HEK293 (cell line): Measurements from ENCODE around the gene LMNTD2.
A peak's percentile ranks its signal among the peaks of the same experiment; 100 is the strongest.

Experiments
- CTCF ChIA-PET: fragments of 350-600 bp; formaldehyde crosslinking; extraction: SDS; loops from one replicate; lab custom pipeline; 2021; ENCODE audit warnings: antibody characterized with exemption; lab: Yijun Ruan, JAX
- POLR2A ChIA-PET: fragments of 300-600 bp; formaldehyde crosslinking; extraction: SDS; loops from one replicate; lab custom pipeline; 2020; ENCODE audit warnings: antibody characterized with exemption, inconsistent platforms; lab: Yijun Ruan, JAX
- H3K27ac ChIP-seq: fragments of 200-500 bp; sonication (Bioruptor generic); 2 replicates; pipeline ENCODE4 v1.5.1; 2014; ENCODE audit warnings: low read depth, low read length, control low read depth, inconsistent platforms; ENCODE audit errors: extremely low read depth
- H3K36me3 ChIP-seq, 2 experiments: fragments of 200-500 bp in 1 of 2; sonication (Bioruptor generic) in 1 of 2; 1 replicate in 1 of 2; 2 replicates in 1 of 2; pipeline ENCODE4 v1.5.1; 2014 to 2017; ENCODE audit warnings: inconsistent platforms in 2 of 2, low read length in 2 of 2; ENCODE audit not compliant: control insufficient read depth in 2 of 2, insufficient read depth in 1 of 2
- H3K4me1 ChIP-seq: fragments of 200-500 bp; sonication (Bioruptor generic); 2 replicates; pipeline ENCODE4 v1.5.1; 2014; ENCODE audit warnings: mild to moderate bottlenecking, low read length, inconsistent platforms; ENCODE audit not compliant: control insufficient read depth, insufficient read depth
- H3K4me3 ChIP-seq: 2 replicates; pipeline ENCODE4 v1.5.1; 2011; ENCODE audit warnings: low read depth, mild to moderate bottlenecking, control low read depth, low read length, moderate library complexity
- H3K9me3 ChIP-seq: fragments of 200-500 bp; sonication (Bioruptor generic); 2 replicates; pipeline ENCODE4 v1.5.1; 2014; ENCODE audit warnings: low read depth, low read length, inconsistent platforms; ENCODE audit not compliant: control insufficient read depth, insufficient read depth
- EGR2 ChIP-seq: fragments of 450-650 bp; formaldehyde crosslinking; IDR thresholded peaks from 2 replicates; pipeline ENCODE4 v1.5.1; 2016; ENCODE audit warnings: low read depth, missing biosample characterization, missing genetic modification characterization
- GLIS2 ChIP-seq: fragments of 450-650 bp; formaldehyde crosslinking; IDR thresholded peaks from 2 replicates; pipeline ENCODE4 v1.5.1; 2016; ENCODE audit warnings: missing biosample characterization, missing genetic modification characterization
- HOXC10 ChIP-seq: sonication (generic); formaldehyde crosslinking; IDR thresholded peaks from 2 replicates; pipeline ENCODE4 v1.8.1; 2023; ENCODE audit warnings: mild to moderate bottlenecking, missing genetic modification reagents
- KLF1 ChIP-seq: fragments of 450-650 bp; formaldehyde crosslinking; IDR thresholded peaks from 2 replicates; pipeline ENCODE4 v1.5.1; 2016; ENCODE audit warnings: missing biosample characterization, missing genetic modification characterization
- KLF7 ChIP-seq: fragments of 450-650 bp; formaldehyde crosslinking; IDR thresholded peaks from 2 replicates; pipeline ENCODE4 v1.5.1; 2016; ENCODE audit warnings: missing biosample characterization, missing genetic modification characterization, borderline replicate concordance
- KLF8 ChIP-seq: fragments of 450-650 bp; formaldehyde crosslinking; IDR thresholded peaks from 2 replicates; pipeline ENCODE4 v1.5.1; 2016; ENCODE audit warnings: missing biosample characterization, missing genetic modification characterization
- PATZ1 ChIP-seq: fragments of 450-650 bp; formaldehyde crosslinking; IDR thresholded peaks from 2 replicates; pipeline ENCODE4 v1.5.1; 2016; ENCODE audit warnings: missing biosample characterization, missing genetic modification characterization
- SP2 ChIP-seq: fragments of 450-650 bp; formaldehyde crosslinking; IDR thresholded peaks from 2 replicates; pipeline ENCODE4 v1.5.1; 2016; ENCODE audit warnings: missing biosample characterization, missing genetic modification characterization
- SP3 ChIP-seq: fragments of 450-650 bp; formaldehyde crosslinking; IDR thresholded peaks from 2 replicates; pipeline ENCODE4 v1.5.1; 2016; ENCODE audit warnings: missing biosample characterization, missing genetic modification characterization
- ZFHX2 ChIP-seq: fragments of 450-650 bp; formaldehyde crosslinking; conservative IDR thresholded peaks from 2 replicates; pipeline ENCODE4 v1.5.1; 2016; ENCODE audit warnings: missing biosample characterization, missing genetic modification characterization
- ZNF10 ChIP-seq: fragments of 450-650 bp; formaldehyde crosslinking; IDR thresholded peaks from 2 replicates; pipeline ENCODE4 v1.5.1; 2017; ENCODE audit warnings: missing biosample characterization, missing genetic modification characterization
- ZNF335 ChIP-seq: fragments of 450-650 bp; formaldehyde crosslinking; conservative IDR thresholded peaks from 2 replicates; pipeline ENCODE4 v1.5.1; 2016; ENCODE audit warnings: missing biosample characterization, missing genetic modification characterization
- ZNF530 ChIP-seq: fragments of 450-650 bp; formaldehyde crosslinking; IDR thresholded peaks from 2 replicates; pipeline ENCODE4 v1.5.1; 2016; ENCODE audit warnings: low read depth, missing biosample characterization, missing genetic modification characterization
- ZNF561 ChIP-seq: fragments of 450-650 bp; IDR thresholded peaks from 2 replicates; pipeline ENCODE4 v1.5.1; 2018; ENCODE audit warnings: missing biosample characterization, missing genetic modification characterization, borderline replicate concordance
- ZNF580 ChIP-seq: fragments of 450-650 bp; formaldehyde crosslinking; IDR thresholded peaks from 2 replicates; pipeline ENCODE4 v1.5.1; 2016; ENCODE audit warnings: missing biosample characterization, missing genetic modification characterization
- ZNF624 ChIP-seq: fragments of 450-650 bp; formaldehyde crosslinking; IDR thresholded peaks from 2 replicates; pipeline ENCODE4 v1.5.1; 2017; ENCODE audit warnings: missing biosample characterization, missing genetic modification characterization
- ZNF692 ChIP-seq: fragments of 450-650 bp; formaldehyde crosslinking; IDR thresholded peaks from 2 replicates; pipeline ENCODE4 v1.5.1; 2016; ENCODE audit warnings: missing biosample characterization, missing genetic modification characterization
- TF ChIP-seq, protein P1 (sequence below): fragments of 450-650 bp; formaldehyde crosslinking; IDR thresholded peaks from 2 replicates; pipeline ENCODE4 v1.5.1; 2016; ENCODE audit warnings: missing biosample characterization, missing genetic modification characterization
- TF ChIP-seq, protein P2 (sequence below): fragments of 450-650 bp; formaldehyde crosslinking; IDR thresholded peaks from 2 replicates; pipeline ENCODE4 v1.5.1; 2016; ENCODE audit warnings: missing biosample characterization, missing genetic modification characterization
- TF ChIP-seq, protein P3 (sequence below): fragments of 450-650 bp; formaldehyde crosslinking; optimal IDR thresholded peaks from 2 replicates; pipeline ENCODE3; 2016; ENCODE audit warnings: missing biosample characterization, mild to moderate bottlenecking, missing genetic modification characterization
- TF ChIP-seq, protein P4 (sequence below): fragments of 450-650 bp; formaldehyde crosslinking; IDR thresholded peaks from 2 replicates; pipeline ENCODE4 v1.5.1; 2017; ENCODE audit warnings: missing biosample characterization, mild to moderate bottlenecking, missing genetic modification characterization, moderate library complexity

LMNTD2 gene

DNA sequence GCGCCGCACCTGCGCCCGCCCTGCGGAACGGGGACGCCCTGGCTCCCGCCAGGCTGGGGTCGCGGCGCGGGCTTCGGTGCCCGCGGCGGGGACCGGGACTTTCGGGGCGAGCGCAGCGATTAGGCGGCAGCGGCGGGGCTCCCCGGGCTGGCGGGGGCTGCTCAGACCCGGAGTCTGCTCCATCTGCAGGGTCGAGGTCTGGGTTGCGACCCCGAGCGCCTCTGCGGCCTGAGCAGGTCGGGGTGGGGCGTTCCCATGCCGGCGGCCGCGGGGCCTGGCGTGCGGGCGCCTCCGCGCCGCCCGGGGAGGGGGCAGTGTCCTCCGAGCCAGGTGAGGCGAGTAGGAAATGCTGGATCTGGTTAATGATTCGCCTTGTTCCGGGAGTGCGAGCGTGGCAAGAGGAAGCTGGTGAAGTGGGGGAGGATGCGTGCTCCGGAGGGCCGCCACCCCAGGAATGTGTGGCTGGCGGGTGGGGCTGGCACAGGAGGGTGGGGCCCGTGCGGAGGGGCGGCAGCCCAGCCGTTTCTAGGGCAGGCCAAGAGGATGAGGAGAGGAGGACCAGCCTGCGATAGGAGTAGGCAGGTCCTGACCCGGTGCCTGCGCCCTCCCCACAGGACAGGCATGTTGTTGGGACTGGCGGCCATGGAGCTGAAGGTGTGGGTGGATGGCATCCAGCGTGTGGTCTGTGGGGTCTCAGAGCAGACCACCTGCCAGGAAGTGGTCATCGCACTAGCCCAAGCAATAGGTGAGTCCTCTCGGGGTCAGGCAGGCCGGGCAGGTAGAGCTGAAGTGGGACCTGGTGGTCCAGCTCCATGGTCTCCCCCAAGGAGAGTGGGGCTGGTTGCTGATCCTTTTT lies 838 bp upstream of the LMNTD2 start:
- peak overlapping the region; percentile 32; the same call in 1 of the 2 replicates for H3K27ac ChIP-seq
- ChIA-PET CTCF (interaction anchor here (0.9 kb wide), 1 partner anchor 162 kb away, joined by 3 read pairs; no protein-coding TSS in a partner anchor), POLR2A (interaction anchor here (1.2 to 1.6 kb wide), 3 partner anchors 10 to 14 kb away, joined by 3 to 13 read pairs (median 4); partner anchors contain the start of gene PHRF1)
- TF ChIP-seq ZNF10 (tag by site-specific recombination) (no peak), ZFHX2 (tag by site-specific recombination) (0 out of 2 replicates have a peak, but pooled peaks have one; percentile 22), GLIS2 (tag by site-specific recombination) (peak; percentile 26), KLF7 (tag by site-specific recombination) (no peak), ZNF624 (tag by site-specific recombination) (no peak), ZNF692 (0 out of 2 replicates have a peak, but pooled peaks have one; percentile 31), ZNF561 (tag by site-specific recombination) (peak; percentile 44; the same call in 1 of the 2 replicates), ZNF580 (tag by site-specific recombination) (no peak), EGR2 (tag by site-specific recombination) (peak; percentile 6; the same call in 1 of the 2 replicates), SP2 (tag by site-specific recombination) (peak; percentile 69), SP3 (tag by site-specific recombination) (peak; percentile 53), ZNF335 (tag by site-specific recombination) (peak; percentile 59), KLF1 (tag by site-specific recombination) (peak; percentile 96), HOXC10 (CRISPR knock-in tag) (no peak), KLF8 (tag by site-specific recombination) (peak; percentile 17; the same call in 1 of the 2 replicates), ZNF530 (no peak), PATZ1 (tag by site-specific recombination) (0 out of 2 replicates have a peak, but pooled peaks have one; percentile 31)
- TF ChIP-seq, protein P1, sequence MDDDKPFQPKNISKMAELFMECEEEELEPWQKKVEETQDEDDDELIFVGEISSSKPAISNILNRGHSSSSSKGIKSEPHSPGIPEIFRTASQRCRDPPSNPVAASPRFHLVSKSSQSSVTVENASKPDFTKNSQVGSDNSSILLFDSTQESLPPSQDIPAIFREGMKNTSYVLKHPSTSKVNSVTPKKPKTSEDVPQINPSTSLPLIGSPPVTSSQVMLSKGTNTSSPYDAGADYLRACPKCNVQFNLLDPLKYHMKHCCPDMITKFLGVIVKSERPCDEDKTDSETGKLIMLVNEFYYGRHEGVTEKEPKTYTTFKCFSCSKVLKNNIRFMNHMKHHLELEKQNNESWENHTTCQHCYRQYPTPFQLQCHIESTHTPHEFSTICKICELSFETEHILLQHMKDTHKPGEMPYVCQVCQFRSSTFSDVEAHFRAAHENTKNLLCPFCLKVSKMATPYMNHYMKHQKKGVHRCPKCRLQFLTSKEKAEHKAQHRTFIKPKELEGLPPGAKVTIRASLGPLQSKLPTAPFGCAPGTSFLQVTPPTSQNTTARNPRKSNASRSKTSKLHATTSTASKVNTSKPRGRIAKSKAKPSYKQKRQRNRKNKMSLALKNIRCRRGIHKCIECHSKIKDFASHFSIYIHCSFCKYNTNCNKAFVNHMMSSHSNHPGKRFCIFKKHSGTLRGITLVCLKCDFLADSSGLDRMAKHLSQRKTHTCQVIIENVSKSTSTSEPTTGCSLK (tag by site-specific recombination): no peak
- TF ChIP-seq, protein P2, sequence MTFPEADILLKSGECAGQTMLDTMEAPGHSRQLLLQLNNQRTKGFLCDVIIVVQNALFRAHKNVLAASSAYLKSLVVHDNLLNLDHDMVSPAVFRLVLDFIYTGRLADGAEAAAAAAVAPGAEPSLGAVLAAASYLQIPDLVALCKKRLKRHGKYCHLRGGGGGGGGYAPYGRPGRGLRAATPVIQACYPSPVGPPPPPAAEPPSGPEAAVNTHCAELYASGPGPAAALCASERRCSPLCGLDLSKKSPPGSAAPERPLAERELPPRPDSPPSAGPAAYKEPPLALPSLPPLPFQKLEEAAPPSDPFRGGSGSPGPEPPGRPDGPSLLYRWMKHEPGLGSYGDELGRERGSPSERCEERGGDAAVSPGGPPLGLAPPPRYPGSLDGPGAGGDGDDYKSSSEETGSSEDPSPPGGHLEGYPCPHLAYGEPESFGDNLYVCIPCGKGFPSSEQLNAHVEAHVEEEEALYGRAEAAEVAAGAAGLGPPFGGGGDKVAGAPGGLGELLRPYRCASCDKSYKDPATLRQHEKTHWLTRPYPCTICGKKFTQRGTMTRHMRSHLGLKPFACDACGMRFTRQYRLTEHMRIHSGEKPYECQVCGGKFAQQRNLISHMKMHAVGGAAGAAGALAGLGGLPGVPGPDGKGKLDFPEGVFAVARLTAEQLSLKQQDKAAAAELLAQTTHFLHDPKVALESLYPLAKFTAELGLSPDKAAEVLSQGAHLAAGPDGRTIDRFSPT (tag by site-specific recombination): peak; percentile 50; the same call in 1 of the 2 replicates
- TF ChIP-seq, protein P3, sequence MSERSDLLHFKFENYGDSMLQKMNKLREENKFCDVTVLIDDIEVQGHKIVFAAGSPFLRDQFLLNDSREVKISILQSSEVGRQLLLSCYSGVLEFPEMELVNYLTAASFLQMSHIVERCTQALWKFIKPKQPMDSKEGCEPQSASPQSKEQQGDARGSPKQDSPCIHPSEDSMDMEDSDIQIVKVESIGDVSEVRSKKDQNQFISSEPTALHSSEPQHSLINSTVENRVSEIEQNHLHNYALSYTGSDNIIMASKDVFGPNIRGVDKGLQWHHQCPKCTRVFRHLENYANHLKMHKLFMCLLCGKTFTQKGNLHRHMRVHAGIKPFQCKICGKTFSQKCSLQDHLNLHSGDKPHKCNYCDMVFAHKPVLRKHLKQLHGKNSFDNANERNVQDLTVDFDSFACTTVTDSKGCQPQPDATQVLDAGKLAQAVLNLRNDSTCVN (tag by site-specific recombination): peak; percentile 44
- TF ChIP-seq, protein P4, sequence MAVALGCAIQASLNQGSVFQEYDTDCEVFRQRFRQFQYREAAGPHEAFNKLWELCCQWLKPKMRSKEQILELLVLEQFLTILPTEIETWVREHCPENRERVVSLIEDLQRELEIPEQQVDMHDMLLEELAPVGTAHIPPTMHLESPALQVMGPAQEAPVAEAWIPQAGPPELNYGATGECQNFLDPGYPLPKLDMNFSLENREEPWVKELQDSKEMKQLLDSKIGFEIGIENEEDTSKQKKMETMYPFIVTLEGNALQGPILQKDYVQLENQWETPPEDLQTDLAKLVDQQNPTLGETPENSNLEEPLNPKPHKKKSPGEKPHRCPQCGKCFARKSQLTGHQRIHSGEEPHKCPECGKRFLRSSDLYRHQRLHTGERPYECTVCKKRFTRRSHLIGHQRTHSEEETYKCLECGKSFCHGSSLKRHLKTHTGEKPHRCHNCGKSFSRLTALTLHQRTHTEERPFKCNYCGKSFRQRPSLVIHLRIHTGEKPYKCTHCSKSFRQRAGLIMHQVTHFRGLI (tag by site-specific recombination): peak; percentile 23; the same call in 1 of the 2 replicates

More for the DNA sequence above, 838 bp upstream of the LMNTD2 start:
- H3K4me3 ChIP-seq: peak overlapping the region; percentile 77
- no peaks in the 10 kb centered on the region for H3K4me1 ChIP-seq
- H3K36me3 ChIP-seq: peaks cover 0 to 26% of the 10 kb centered on the region in 2 experiments; a peak in 1 of 3 replicates
- no peaks in the 10 kb centered on the region for H3K9me3 ChIP-seq
